ENCODE data around the gene SPHK2. TPM values are rescaled to one million over a fixed set of nuclear protein-coding genes. Genes with fewer than 3 reads are reported as not detected.

The SPHK2 gene
- total RNA-seq, 1 experiment from 2014 or later, result 19.9 TPM

- RAD21 ChIA-PET (ENCODE audit: low non-redundant PET in 1 of 2, low total read pairs in 2 of 2, uncharacterized antibody in 2 of 2, unreplicated experiment in 2 of 2), result interaction anchor here (0.9 to 1.4 kb wide), 4 partner anchors 30 to 197 kb away, joined by 3 to 5 read pairs (median 3); no protein-coding TSS in a partner anchor
- H3K9ac ChIP-seq (ENCODE audit: low read length), result peak within 1 kb of the TSS; percentile 56
Measured at GRCh38 chr19:48646001-48646721, 26.9 kb downstream of the SPHK2 start, which contains the start of gene CA11. TSS of gene CA11 (minus strand) at chr19:48646187. CDS start at chr19:48645632, 555 bp downstream.

More at GRCh38 chr19:48646001-48646721, 26.9 kb downstream of the SPHK2 start, which contains the start of gene CA11:
- Histone ChIP-seq H3K36me3 (ENCODE audit: control insufficient read depth in 1 of 2, insufficient read depth in 2 of 2, low read length in 2 of 2) (no peaks in the 10 kb centered on the region), H3K9me2 (ENCODE audit: insufficient read depth) (no peaks in the 10 kb centered on the region), H3K27me3 (ENCODE audit: insufficient read depth, low read length) (no peaks in the 10 kb centered on the region), H4K20me1 (ENCODE audit: insufficient read depth) (no peaks in the 10 kb centered on the region), H3K4me2 (ENCODE audit: low read length) (peak within 1 kb of the TSS; percentile 85), H3K9me3 (ENCODE audit: control insufficient read depth in 1 of 2, insufficient read depth in 1 of 2, low read depth in 1 of 2, low read length in 2 of 2) (no peaks in the 10 kb centered on the region), H3K27ac (ENCODE audit: low read depth, low read length) (peak within 1 kb of the TSS; percentile 83), H3K79me2 (ENCODE audit: insufficient read depth, low read length) (no peaks in the 10 kb centered on the region), H3K4me1 (ENCODE audit: control insufficient read depth in 1 of 2, insufficient read depth in 2 of 2, low read length in 2 of 2) (peaks cover 19 to 52% of the 10 kb centered on the region in 2 experiments), H2AFZ (ENCODE audit: low read depth, low read length, poor library complexity, severe bottlenecking) (no peak within 1 kb of the TSS), H3K4me3 (replicated peaks in 1 of 2; ENCODE audit: low read depth in 1 of 2, low read length in 2 of 2) (peak within 1 kb of the TSS; percentile 55 to 58)
- peak; percentile 77 for DNase-seq (ENCODE audit: low read depth, low spot score)
- BruUV-seq (replicated peaks), result no TSS peak
- peak; percentile 83 for ATAC-seq
- ChIA-PET POLR2A (interaction anchor here (0.7 to 2.5 kb wide), 15 partner anchors 9 to 1361 kb away, joined by 3 to 27 read pairs (median 4); partner anchors contain the start of genes DBP, FUT2, PPP1R15A and RPL18), CTCF (interaction anchor here (0.7 to 2.4 kb wide), 16 partner anchors 8 to 325 kb away, joined by 3 to 14 read pairs (median 4); partner anchors contain the start of genes FUT2, RPL18 and SPHK2)
- intact Hi-C loops (cut with micrococcal nuclease), result loop anchor here (2.0 kb wide), 3 partner anchors 143 to 197 kb away; no protein-coding TSS in a partner anchor
- peak in 2 of 3 experiments; percentile 83 to 91; a peak in 5 of 6 replicates for TF ChIP-seq CTCF (IDR thresholded peaks at IDR 0.05 in 2 of 3, conservative IDR thresholded peaks at IDR 0.05 in 1 of 3; ENCODE audit: borderline replicate concordance in 1 of 3, insufficient read depth in 1 of 3, low read depth in 2 of 3, low read length in 2 of 3)
- TF ChIP-seq SIN3A (IDR thresholded peaks at IDR 0.05; ENCODE audit: low read depth), result no peak
- peak; percentile 49 for TF ChIP-seq YY1 (IDR thresholded peaks at IDR 0.05; ENCODE audit: extremely low read depth, insufficient replicate concordance, low read depth, low read length)
- TF ChIP-seq RAD21 (IDR thresholded peaks at IDR 0.05; ENCODE audit: low read depth), result peak; percentile 95
- TF ChIP-seq SRF (IDR thresholded peaks at IDR 0.05; ENCODE audit: low read depth), result no peak
- TF ChIP-seq MAX (IDR thresholded peaks at IDR 0.05), result peak; percentile 88; the same call in 1 of the 2 replicates
- peak; percentile 84 for TF ChIP-seq EGR1 (IDR thresholded peaks at IDR 0.05; ENCODE audit: low read depth)
- peak; percentile 79 for TF ChIP-seq SP1 (IDR thresholded peaks at IDR 0.05; ENCODE audit: low read depth)
